T-helper 1 cell (primary cell): ENCODE measurements around the gene MYO3B.
"Not testable (repeated sequence)": the region's sequence is repeated elsewhere in the genome, so short reads cannot be mapped to it uniquely, and the experiment has no call there.

ENCODE experiments used
- DNase-seq, 5 donors: peaks; one replicate each; pipeline ENCODE4 v3.0.0-alpha.2; 2012 to 2020

The MYO3B gene

DNA sequence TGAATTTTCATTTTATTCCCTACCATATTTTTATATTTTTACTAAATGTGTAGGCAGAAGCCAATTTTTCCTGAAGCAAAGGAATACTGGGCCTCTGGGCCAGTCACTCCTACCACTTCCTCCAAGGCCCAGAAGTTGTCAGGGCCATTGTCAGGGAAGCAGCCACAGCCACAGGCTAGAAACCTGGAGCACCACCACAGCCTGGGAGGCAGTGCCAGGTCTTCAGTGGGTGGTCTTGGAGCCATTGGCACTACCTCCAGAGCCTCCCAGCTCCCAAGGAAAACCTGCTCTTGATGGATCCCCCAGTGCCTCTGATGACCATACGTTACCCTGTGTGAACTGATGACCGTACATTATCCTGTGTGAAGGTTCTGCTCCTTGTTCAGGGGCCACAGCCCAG, 401.6 kb downstream of the MYO3B start:
- DNase-seq: no peak

DNA sequence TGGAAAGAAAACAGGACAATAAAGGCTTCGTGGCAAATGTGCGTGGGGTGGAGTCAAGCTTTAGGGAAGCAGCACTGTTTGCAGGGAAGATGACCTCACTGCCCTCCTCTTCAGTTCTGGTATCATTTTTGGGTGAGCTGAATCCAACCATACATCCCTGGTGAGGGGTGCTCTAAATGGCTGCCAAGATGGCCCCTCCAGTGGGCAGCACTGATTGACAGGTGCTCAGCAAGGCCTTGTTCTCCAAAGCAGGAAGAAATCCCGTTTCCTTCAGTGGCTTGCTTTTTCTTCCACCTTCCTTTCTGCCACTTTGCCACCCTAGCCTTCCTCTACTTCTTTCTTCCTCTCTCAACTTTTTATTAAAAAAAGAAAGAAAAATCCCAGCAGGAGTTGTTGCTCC, 404.4 kb downstream of the MYO3B start:
- no peak for DNase-seq

DNA sequence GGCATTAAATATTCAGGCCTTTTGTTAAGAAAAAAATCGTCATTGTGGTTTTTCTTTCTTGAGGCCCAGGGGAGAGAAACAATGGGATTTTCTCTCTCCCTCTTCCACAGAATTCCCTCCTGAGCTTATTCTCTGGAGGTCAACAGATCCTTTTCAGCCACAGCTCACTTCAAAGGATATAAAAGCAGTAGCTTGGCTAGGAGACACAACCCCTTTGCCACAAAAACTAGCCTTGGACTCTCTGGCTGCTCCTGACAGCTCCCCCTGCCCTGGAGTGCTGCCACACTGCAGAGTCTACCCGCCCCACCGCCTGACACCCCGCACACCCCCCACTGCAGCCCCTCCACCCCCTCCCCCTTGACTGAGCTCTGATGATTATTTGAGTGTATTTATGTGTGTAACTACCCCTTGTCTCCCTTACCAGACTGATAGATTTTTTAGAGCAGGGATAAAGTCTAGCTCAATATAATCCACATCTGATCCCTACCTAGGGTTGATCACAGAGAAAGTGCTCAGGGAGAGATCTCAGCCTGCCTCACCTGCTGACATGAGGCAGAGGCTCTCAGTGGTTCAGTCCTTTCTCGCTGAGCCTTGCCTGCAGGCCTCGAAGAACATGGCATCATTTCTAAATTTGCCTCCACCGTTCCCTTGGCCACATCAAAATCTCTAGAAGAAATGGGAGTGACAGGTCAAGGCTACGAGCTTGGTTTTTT, 405.0 kb downstream of the MYO3B start:
- no peak for DNase-seq

DNA sequence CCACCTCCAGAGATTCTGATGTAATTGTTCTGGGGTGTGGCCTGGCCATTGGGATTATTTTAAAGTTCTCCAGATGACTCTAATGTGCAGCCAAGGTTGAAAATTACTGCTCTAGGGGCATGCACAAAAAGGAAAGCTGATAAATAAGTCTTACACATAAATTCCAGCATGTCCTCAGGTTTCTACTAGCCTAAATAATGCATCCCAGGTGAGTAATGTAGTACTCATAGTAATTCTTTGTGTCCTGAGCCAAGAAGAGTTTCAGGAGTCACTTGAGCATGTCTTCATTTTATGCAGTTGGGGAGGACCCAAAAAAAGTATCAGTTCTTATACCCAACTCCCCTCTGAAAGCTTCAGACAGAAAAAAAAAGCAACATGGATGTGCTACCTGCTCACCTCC, 407.1 kb downstream of the MYO3B start:
- no peak for DNase-seq

DNA sequence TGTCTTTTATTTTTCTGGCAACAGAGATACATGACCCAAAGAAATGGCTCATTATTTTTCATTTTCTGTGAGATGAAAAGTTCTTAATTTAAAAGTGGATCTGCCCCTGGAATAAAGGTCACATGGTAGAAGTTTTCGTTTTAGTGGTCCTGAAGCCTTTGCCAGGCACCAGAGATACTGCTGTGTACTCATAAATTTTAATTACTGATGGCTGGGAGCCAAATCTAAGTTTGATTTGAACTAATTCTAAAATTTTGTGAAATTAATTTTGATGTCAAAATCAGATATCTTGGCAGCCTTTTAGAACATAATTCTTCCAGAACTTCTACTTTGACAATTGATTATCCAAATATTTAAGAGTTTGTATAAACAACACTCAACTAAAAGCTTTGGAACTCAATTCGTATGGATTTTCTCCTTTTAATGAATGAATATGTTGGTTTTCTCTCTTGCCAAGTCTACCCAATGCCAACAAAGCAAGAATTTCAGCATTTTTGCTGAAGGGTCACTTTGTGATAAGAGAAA, 408.7 kb downstream of the MYO3B start:
- no peak for DNase-seq

DNA sequence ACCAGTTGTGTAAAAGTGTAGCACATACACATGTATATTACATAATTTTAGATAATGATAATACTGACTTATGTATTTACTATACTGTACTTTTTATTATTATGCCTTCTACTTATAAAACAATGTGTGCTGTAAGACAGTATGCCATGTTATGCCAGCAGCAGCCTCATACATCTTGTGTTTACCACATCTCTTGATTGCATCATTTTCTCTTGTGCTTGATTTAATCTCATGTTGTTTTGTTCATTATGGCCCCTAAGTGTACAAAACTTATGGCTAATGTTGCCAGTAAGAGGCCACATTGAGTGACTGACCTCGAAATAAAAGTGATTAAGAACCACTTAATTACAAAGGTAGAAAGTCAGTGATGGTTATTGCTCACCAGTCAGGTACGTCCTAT, 409.2 kb downstream of the MYO3B start:
- no peak for DNase-seq

DNA sequence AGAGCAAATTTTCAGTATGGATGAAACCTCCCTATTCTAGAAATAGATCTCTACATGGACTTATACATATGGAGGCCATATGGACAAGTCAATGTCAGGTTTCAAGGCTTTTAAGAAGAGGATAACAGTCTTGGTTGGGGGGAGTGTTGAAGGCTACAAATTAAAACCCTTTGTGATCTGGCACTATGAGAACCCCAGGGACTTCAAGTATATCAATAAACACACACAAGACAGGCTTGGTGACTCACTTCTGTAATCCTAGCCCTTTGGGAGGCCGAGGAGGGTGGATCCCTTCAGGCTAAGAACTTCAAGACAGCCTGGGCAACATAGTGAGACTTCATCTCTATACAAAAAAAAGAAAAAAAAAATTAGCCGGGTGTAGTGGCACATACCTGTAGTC, 410.0 kb downstream of the MYO3B start:
- DNase-seq: no peak

DNA sequence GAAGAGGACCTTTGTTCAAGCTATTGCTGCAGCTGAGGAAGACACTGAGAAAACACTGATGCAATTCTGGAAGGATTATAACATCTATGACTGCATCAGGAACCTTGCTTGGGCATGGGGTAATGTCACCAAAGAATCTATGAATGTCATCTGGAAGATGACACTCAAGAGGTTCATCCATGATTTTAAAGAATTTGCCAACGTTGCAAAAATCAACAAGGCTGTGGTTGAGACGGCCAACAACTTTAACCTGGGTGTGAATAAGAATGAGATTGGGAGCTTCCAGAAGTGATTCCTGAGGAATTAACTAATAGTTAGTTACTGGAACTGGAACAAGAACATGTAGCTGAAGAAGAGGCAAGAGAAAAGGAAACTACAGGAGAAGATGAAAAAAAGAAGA, 410.8 kb downstream of the MYO3B start:
- DNase-seq: no peak

DNA sequence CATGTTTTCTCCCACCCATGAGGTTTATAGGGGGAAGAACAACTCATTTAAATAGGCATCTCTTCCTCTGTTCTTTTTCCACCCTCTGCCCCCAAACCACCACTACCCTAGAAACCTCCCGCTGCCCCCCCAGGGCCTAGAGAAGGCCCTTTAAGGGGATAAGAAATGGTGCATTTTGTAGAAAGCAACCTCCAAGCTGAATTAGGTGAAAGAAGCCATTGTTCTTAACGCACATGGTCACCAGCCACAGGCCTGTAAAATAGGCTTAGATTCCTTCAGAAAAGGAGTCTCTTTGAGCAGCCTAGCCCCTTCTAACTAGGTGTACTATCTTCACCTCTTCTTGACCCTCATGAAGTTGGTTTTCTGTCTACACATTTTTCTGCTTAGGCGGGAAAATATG, 418.6 kb downstream of the MYO3B start:
- no peak for DNase-seq

DNA sequence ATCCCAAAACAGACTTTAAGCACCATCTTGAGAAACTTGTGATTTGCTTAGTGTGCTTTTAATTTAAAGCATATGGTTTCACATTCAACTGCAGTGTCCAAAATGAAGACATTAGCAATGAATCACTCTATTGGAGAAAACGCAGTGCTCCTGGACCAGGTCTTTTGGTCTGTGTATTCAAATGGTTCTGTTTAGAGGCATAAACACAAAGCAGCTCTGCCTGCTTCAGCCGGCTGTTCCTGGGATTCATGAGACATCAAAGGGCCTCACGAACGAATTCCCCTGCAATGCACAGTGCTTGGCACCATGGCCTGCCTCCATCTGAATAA, 420.1 kb downstream of the MYO3B start:
- DNase-seq: no peak

DNA sequence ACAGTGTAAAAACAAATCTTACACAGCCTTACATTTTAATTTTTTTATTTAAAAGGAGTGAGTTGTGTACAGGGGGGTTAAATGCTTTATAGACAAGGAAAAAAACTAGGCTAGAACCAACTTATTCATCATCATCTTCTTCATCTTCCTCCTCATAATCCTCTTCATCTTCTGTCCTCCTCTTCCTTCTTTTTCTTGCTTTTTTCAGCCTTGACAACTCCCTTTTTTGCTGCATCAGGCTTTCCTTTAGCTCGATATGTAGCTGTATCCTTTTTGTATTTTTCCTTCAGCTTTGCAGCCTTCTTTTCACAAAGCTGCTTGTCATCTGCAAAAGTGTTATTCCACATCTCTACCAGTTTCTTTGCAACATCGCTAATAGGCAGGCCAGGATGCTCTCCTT, 423.5 kb downstream of the MYO3B start:
- DNase-seq: no peak

DNA sequence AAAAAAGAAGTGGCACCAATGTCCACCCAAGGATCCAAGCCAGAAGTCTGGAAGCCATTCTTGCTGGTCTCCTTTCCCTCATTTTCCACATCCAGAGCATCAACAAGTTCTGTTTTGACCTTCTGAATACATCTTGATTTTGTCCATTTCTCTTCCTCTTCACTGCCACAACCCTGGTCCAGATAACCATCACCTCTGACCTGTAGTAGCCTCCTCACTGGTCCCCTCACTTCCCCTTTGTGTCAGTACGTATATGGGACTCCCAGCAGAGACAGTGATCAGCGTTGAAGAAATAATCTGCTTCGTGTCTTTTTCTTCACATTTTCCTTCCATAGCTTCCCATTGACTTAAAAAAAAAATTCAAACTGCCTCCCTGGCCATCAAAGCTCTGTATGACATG, 427.9 kb downstream of the MYO3B start:
- no peak for DNase-seq

DNA sequence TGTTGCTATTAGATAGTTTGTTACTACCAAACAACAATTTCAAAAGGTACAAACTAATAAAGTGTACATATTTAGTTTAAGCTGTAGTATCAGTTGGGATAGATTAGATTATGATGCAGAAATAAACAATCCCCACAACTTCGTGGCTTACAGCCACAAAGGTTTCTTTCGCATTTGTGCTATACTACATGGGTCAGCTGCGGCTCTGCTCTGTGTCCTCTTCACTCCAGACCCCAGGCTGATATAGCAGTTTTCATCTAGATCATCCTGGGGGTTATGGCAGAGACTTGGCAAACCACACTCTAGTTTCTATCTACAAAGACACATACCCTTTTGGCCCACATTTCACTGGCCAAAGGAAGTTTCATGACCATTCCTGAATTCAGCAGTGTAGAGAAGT, 429.2 kb downstream of the MYO3B start:
- no peak for DNase-seq

DNA sequence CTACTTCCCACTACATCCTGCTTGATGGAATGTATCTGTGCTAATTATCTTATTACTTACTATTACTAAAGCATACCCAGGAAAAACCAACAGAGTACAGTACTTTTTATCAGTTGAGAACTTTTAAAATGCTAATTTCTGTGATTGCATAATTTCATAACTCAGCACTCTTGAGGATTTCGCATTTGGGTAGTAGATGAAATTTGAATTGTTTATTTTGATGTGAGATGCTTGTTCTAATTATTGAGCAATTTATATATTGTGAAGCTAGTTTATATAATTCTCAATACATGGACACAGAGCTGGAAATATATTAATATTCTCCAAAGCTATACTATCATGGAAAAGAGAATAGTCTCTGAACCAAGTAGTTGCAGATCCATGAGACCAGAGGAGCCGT, 432.7 kb downstream of the MYO3B start:
- DNase-seq: no peak

DNA sequence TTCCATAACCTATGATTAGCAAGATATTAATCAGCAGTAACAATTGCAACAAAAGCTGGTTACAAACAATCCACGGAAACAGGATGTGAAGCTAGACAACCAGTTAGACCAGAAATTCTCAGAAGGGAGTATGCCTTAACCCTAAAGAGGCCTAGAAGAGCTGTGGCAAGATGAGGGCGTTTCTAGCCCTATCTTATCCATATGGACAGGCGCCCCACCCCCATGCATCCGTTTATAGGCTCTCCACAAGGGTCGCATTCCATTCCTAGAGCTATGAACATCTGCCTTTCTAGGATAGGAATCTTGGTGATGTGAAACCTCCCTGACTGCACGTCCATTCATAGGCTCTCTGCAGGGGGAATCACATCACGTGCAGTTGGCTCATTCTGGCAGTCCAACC, 441.0 kb downstream of the MYO3B start:
- not testable (repeated sequence) for DNase-seq

DNA sequence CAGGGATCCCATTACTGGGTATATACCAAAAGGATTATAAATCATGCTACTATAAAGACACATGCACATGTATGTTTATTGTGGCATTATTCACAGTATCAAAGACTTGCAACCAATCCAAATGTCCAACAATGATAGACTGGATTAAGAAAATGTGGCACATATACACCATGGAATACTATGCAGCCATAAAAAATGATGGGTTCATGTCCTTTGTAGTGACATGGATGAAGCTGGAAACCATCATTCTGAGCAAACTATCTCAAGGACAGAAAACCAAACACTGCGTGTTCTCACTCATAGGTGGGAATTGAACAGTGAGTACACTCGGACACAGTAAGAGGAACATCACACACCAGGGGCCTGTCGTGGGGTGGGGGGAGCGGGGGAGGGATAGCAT, 457.1 kb downstream of the MYO3B start:
- not testable (repeated sequence) for DNase-seq

DNA sequence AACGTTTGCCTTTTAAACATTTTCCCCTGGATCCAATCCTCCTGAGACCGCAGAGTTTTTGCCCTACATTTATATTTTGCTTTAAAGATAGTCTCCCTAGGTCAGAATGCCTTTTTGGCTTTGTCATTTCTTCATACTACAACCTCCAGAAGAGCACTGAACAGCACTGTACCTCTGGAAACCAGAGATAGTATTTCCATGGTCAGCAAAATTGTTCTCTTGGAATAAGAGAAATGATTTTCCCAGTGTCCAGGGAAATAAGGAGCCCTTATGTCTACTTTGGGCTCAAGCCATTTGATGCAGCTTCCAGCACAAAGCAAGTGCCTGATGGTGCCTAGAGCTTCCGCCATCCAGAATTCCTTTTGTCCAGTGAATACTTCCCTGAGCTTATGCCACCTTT, 461.7 kb downstream of the MYO3B start:
- DNase-seq: no peak

DNA sequence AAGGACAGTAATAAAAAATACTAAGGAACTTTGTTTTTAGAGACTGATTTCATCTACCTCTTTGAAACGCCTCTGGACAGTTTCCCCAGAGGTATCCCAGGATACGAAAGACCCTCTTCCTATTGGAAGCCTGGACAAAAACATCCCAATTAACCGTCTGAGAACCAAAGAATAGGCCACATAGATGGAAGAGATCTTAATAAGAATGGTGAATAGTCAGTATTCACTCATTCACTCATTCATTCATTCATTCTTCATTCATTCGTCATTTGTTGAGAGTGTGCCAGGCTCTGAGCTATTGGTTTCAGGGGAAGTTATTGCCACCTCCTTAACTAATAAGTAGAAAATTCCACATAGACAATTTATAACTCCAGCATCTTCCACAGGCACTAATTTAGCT, 464.0 kb downstream of the MYO3B start:
- no peak for DNase-seq

DNA sequence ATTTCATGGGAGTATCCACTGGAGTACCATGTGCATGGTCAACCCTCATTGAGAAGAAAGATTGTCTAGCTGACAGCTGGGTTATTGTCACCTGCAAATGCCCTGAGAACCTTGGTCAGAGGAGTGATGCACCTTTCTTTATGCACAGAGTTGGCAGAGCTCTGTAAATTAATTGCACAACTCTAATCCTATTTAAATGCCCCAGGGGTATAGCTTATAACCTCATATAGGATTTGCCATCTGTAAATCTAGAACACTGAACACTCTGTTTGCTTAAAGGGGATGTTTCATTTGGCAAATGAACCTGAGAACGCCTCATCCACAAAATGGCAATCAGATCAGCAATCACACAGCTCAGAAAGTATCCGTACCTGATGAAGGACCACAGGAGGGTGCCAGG, 465.4 kb downstream of the MYO3B start:
- DNase-seq: no peak

DNA sequence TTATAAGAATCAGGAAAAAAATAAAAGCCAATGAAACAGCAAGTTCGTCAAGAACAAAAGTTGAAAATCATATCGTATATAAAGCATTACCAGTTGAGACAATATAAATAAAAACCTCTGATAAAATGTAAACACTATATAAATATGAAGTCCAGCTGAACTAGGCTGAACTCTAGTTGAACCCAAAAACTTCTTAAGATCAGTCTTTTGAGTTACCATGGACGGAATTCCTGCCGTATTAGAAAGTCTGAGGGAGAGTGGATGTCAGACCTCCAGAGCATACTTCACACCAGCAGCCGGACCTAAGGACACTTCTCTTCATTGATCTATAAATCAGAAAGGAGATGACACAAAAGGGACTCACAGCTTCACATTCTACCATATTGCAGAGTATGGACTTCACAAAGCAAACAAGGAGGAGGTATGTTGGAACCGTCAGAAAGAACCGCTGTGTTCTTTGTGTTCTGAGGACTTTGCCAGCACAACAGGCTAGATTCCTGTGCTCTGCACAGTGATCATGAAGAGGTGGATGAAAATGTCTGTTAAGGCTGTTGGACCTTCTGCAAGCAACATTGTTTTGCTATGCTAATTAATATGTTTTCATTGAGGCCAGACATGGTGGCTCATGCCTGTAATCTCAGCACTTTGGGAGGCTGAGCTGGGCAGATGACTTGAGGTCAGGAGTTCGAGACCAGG, 469.9 kb downstream of the MYO3B start:
- DNase-seq: no peak

DNA sequence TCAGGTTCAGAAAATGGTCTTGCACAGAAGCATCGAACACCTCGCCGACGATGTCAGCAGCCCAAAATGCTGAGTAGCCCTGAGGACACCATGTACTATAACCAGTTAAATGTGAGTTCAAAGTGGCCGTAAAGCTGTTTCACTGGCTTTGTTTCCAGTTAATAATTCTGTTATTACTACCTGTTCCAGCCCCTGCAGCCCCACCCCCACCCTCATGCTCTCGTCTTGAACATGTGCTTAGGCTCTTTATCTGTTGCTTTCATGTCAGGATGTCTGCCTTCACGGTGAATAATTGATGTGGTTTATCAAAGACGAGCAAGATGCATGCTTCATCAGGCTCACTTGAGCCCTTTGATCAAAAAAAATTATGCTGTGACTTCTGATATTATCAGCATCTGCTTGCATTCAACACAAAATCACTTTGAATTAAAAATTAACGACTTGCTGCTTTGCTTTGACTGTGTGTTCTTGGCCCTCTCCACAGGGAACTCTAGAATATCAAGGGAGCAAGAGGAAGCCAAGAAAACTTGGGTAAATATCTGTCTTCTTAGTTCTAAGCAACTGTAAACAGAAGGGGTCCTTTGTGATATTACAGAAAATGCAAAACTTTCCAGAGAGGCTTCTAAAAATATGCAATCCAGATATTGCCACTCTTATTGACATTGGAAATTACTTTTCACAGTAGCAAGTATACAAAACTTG, 473.8 kb downstream of the MYO3B start:
- peak; percentile 5 to 47 (median 19) for DNase-seq

DNA sequence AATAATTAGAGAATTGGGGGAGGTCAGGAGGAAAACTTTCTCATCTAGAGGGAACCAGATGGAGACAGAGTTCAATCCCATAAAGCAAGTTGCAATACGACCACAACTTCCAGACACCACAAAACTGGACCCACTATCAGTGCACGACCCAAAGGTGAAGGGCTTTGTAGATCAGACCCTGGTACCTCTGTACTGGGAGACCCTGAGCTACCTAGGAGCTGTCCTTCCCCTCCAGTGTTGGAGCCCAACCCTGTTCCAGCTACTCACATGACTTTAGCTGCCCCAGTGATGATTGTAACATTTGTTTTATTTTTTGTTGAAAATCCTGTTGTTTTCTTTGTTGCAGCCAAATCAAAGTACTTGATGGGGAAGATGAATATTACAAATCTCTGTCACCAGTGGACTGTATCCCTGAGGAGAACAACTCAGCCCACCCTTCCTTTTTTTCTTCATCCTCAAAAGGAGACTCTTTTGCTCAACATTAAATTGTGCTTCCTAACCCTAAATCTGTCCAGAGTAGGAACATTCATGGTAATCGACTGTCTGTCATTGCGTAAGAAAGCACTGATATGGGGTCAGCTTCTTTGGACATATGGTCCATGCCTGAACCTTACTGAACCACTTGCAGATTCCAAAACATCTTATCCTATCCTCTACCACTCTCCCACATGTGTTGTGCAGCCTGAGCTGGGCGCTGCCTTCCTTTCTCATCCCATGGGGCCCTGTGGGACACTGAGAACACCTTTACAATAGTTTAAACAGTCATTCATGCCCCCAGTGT, 474.9 kb downstream of the MYO3B start:
- no peak for DNase-seq

DNA sequence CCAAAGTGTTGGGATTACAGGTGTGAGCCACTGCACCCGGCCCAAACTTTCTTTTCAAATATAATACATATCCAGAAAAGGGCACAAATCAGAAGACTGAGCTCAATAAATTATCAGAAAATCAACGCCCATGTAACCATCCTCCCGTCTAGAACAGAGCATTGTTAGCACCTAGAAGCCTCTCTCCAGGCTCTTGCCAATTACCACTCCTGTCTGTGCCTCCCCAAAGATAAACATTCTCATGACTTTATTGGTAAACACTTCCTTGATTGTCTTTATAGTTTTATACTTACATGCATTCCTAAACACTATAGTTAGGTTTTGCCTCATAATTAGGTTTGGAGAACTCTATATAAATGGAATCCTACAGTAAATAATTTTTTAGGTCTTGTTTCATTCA, 478.7 kb downstream of the MYO3B start:
- DNase-seq: no peak
